ENCODE data around the gene BSND. TPM values are rescaled to one million over a fixed set of nuclear protein-coding genes. Genes with fewer than 3 reads are reported as not detected.

Gene BSND
- total RNA-seq, 1 experiment from 2014 or later: 0.42 TPM

DNA sequence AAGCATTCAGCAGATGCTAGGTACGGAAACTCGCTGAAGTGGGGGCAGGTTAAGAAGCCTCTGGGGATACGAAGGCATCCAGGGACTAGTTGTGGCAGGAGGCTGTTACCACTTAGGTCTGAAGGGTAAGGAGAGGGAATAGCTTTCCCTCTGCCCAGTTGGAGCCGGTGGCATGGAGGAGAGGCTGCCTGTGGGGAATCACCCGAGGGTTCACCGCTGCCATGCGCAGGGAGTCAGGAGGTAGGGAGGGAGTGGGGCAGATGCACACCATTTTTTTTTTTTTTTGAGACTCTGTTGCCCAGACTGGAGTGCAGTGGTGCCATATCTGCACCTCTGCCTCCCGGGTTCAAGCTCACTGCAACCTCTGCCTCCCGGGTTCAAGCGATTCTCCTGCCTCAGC lies 46.7 kb downstream of the BSND start:
- ATAC-seq (no peak), DNase-seq (ENCODE audit: low spot score) (no peak)
- TF ChIP-seq HMGA2 (CRISPR knock-in tag; IDR thresholded peaks at IDR 0.05): no peak
- TF ChIP-seq GTF2I (CRISPR knock-in tag; conservative IDR thresholded peaks at IDR 0.05): no peak
- TF ChIP-seq, protein P1, sequence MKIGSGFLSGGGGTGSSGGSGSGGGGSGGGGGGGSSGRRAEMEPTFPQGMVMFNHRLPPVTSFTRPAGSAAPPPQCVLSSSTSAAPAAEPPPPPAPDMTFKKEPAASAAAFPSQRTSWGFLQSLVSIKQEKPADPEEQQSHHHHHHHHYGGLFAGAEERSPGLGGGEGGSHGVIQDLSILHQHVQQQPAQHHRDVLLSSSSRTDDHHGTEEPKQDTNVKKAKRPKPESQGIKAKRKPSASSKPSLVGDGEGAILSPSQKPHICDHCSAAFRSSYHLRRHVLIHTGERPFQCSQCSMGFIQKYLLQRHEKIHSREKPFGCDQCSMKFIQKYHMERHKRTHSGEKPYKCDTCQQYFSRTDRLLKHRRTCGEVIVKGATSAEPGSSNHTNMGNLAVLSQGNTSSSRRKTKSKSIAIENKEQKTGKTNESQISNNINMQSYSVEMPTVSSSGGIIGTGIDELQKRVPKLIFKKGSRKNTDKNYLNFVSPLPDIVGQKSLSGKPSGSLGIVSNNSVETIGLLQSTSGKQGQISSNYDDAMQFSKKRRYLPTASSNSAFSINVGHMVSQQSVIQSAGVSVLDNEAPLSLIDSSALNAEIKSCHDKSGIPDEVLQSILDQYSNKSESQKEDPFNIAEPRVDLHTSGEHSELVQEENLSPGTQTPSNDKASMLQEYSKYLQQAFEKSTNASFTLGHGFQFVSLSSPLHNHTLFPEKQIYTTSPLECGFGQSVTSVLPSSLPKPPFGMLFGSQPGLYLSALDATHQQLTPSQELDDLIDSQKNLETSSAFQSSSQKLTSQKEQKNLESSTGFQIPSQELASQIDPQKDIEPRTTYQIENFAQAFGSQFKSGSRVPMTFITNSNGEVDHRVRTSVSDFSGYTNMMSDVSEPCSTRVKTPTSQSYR (CRISPR knock-in tag; IDR thresholded peaks at IDR 0.05): no peak
- TF ChIP-seq CREM (CRISPR knock-in tag; IDR thresholded peaks at IDR 0.05): no peak
- TF ChIP-seq OVOL2 (CRISPR knock-in tag; IDR thresholded peaks at IDR 0.05; ENCODE audit: borderline replicate concordance): no peak
- TF ChIP-seq, protein P2, sequence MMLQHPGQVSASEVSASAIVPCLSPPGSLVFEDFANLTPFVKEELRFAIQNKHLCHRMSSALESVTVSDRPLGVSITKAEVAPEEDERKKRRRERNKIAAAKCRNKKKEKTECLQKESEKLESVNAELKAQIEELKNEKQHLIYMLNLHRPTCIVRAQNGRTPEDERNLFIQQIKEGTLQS (CRISPR knock-in tag; conservative IDR thresholded peaks at IDR 0.05): no peak
- TF ChIP-seq, protein P3, sequence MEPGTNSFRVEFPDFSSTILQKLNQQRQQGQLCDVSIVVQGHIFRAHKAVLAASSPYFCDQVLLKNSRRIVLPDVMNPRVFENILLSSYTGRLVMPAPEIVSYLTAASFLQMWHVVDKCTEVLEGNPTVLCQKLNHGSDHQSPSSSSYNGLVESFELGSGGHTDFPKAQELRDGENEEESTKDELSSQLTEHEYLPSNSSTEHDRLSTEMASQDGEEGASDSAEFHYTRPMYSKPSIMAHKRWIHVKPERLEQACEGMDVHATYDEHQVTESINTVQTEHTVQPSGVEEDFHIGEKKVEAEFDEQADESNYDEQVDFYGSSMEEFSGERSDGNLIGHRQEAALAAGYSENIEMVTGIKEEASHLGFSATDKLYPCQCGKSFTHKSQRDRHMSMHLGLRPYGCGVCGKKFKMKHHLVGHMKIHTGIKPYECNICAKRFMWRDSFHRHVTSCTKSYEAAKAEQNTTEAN (CRISPR knock-in tag; IDR thresholded peaks at IDR 0.05): no peak
- TF ChIP-seq NR3C1 (CRISPR knock-in tag; conservative IDR thresholded peaks at IDR 0.05; ENCODE audit: low read depth): no peak
- TF ChIP-seq NR1H2 (CRISPR knock-in tag; IDR thresholded peaks at IDR 0.05): no peak
- peaks cover 23% of the 10 kb centered on the region for H3K36me3 Mint-ChIP-seq
- H3K27ac Mint-ChIP-seq: no peak overlapping the region
- H3K4me1 Mint-ChIP-seq: peaks cover 29% of the 10 kb centered on the region
- peaks cover 12% of the 10 kb centered on the region for H3K27me3 Mint-ChIP-seq (ENCODE audit: low read depth)
- H3K4me3 Mint-ChIP-seq: no peak overlapping the region
- POLR2A ChIA-PET: no interaction called here
- no peaks in the 10 kb centered on the region for H3K9me3 Mint-ChIP-seq
- CTCF ChIA-PET: interaction anchor here (0.9 to 8.7 kb wide), 2 partner anchors 23 to 26 kb away, joined by 3 to 64 read pairs; no protein-coding TSS in a partner anchor

DNA sequence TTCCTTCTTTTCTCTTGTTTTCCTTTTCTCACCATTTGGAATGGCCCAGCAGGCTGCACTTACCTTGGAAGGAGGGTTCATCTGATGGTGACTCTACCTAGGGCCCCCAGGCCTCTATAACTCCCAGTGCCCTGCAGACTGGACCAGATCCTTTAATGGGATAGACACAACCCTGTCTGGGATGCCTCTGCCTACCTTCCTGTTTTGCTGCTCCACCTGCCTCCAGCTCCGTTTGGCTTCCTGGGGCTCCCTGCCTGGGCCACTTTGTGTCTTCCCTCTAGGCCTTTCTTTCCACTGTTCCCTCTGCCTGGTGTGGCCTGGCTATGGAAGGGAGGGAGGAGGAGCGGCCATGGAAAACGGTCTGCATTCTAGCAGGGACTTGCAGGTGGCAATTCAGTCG lies 48.1 kb downstream of the BSND start:
- DNase-seq (ENCODE audit: low spot score) (no peak), ATAC-seq (no peak)
- Mint-ChIP-seq H3K4me3 (no peak overlapping the region), H3K27ac (peak overlapping the region; percentile 42; the same call in 1 of the 2 replicates), H3K27me3 (ENCODE audit: low read depth) (no peaks in the 10 kb centered on the region), H3K36me3 (peaks cover 23% of the 10 kb centered on the region), H3K4me1 (peaks cover 18% of the 10 kb centered on the region), H3K9me3 (no peaks in the 10 kb centered on the region)
- ChIA-PET POLR2A (no interaction called here), CTCF (interaction anchor here (1.0 kb wide), 1 partner anchor 50 kb away, joined by 3 read pairs; no protein-coding TSS in a partner anchor)
- TF ChIP-seq, protein P3 (CRISPR knock-in tag; IDR thresholded peaks at IDR 0.05): no peak
- TF ChIP-seq, protein P4, sequence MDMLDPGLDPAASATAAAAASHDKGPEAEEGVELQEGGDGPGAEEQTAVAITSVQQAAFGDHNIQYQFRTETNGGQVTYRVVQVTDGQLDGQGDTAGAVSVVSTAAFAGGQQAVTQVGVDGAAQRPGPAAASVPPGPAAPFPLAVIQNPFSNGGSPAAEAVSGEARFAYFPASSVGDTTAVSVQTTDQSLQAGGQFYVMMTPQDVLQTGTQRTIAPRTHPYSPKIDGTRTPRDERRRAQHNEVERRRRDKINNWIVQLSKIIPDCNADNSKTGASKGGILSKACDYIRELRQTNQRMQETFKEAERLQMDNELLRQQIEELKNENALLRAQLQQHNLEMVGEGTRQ (CRISPR knock-in tag; IDR thresholded peaks at IDR 0.05): no peak
- no peak for TF ChIP-seq ZNF232 (CRISPR knock-in tag; IDR thresholded peaks at IDR 0.05)
- TF ChIP-seq NFATC4 (CRISPR knock-in tag; IDR thresholded peaks at IDR 0.05): no peak
- TF ChIP-seq, protein P5, sequence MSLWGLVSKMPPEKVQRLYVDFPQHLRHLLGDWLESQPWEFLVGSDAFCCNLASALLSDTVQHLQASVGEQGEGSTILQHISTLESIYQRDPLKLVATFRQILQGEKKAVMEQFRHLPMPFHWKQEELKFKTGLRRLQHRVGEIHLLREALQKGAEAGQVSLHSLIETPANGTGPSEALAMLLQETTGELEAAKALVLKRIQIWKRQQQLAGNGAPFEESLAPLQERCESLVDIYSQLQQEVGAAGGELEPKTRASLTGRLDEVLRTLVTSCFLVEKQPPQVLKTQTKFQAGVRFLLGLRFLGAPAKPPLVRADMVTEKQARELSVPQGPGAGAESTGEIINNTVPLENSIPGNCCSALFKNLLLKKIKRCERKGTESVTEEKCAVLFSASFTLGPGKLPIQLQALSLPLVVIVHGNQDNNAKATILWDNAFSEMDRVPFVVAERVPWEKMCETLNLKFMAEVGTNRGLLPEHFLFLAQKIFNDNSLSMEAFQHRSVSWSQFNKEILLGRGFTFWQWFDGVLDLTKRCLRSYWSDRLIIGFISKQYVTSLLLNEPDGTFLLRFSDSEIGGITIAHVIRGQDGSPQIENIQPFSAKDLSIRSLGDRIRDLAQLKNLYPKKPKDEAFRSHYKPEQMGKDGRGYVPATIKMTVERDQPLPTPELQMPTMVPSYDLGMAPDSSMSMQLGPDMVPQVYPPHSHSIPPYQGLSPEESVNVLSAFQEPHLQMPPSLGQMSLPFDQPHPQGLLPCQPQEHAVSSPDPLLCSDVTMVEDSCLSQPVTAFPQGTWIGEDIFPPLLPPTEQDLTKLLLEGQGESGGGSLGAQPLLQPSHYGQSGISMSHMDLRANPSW (CRISPR knock-in tag; conservative IDR thresholded peaks at IDR 0.05; ENCODE audit: low read depth): no peak
- TF ChIP-seq TEAD1 (CRISPR knock-in tag; IDR thresholded peaks at IDR 0.05): no peak
- TF ChIP-seq ZNF263 (CRISPR knock-in tag; IDR thresholded peaks at IDR 0.05; ENCODE audit: low read depth): no peak
- TF ChIP-seq ZNF138 (CRISPR knock-in tag; conservative IDR thresholded peaks at IDR 0.05): no peak
- TF ChIP-seq, protein P6, sequence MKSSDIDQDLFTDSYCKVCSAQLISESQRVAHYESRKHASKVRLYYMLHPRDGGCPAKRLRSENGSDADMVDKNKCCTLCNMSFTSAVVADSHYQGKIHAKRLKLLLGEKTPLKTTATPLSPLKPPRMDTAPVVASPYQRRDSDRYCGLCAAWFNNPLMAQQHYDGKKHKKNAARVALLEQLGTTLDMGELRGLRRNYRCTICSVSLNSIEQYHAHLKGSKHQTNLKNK (CRISPR knock-in tag; IDR thresholded peaks at IDR 0.05): no peak
- no peak for TF ChIP-seq TP53 (CRISPR knock-in tag; IDR thresholded peaks at IDR 0.05)
- TF ChIP-seq ZNF396 (CRISPR knock-in tag; IDR thresholded peaks at IDR 0.05; ENCODE audit: borderline replicate concordance): no peak
- TF ChIP-seq MXD4 (CRISPR knock-in tag; IDR thresholded peaks at IDR 0.05; ENCODE audit: borderline replicate concordance): no peak
- TF ChIP-seq, protein P7, sequence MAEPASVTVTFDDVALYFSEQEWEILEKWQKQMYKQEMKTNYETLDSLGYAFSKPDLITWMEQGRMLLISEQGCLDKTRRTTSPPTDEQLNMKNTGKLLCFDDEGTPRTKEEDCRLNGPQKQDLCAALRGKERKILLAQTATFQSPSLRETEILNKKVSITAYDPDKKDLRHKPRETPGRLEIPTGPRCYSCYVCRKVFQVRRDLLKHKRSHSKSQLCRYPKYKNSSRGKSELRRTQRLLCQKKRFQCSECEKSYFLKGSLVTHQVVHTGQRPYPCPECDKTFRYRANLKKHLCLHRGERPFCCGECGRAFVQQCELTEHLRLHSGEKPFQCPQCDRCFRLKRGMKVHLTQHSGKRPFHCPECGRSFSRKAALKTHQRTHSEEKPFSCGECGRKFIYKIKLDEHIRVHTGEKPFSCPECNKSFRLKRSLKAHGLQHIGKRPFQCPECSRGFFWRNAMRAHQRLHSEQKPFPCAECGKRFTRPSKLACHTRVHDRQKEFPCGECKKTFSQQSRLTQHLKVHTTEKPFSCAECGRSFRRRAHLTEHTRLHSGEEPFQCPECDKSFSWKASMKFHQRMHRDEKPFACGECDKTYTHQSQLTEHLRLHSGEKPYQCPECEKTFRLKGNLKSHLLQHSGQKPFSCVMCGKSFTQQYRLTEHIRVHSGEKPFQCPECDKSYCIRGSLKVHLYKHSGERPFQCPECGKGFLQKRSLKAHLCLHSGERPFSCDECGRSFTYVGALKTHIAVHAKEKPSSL (CRISPR knock-in tag; conservative IDR thresholded peaks at IDR 0.05): no peak
- no peak for TF ChIP-seq NR3C1 (CRISPR knock-in tag; conservative IDR thresholded peaks at IDR 0.05; ENCODE audit: low read depth)
- no peak for TF ChIP-seq MYBL2 (CRISPR knock-in tag; IDR thresholded peaks at IDR 0.05)
- TF ChIP-seq, protein P8, sequence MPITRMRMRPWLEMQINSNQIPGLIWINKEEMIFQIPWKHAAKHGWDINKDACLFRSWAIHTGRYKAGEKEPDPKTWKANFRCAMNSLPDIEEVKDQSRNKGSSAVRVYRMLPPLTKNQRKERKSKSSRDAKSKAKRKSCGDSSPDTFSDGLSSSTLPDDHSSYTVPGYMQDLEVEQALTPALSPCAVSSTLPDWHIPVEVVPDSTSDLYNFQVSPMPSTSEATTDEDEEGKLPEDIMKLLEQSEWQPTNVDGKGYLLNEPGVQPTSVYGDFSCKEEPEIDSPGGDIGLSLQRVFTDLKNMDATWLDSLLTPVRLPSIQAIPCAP (CRISPR knock-in tag; IDR thresholded peaks at IDR 0.05): no peak
